Activated CD8-positive, alpha-beta memory T cell treated with anti-CD3 and anti-CD28 coated beads for 4 hours (primary cell): ENCODE results near the gene ZNF385C.
A peak's percentile ranks its signal among the peaks of the same experiment; 100 is the strongest.

Source experiments
- DNase-seq, 2 donors: peaks; one replicate each; pipeline ENCODE4 v3.0.0-alpha.2; 2020; ENCODE audit warnings: low read depth in 2 of 2

Gene ZNF385C

GRCh38 chr17:42124256-42124655 lies 26.0 kb upstream of the ZNF385C start:
- DNase-seq, result no peak

DNA sequence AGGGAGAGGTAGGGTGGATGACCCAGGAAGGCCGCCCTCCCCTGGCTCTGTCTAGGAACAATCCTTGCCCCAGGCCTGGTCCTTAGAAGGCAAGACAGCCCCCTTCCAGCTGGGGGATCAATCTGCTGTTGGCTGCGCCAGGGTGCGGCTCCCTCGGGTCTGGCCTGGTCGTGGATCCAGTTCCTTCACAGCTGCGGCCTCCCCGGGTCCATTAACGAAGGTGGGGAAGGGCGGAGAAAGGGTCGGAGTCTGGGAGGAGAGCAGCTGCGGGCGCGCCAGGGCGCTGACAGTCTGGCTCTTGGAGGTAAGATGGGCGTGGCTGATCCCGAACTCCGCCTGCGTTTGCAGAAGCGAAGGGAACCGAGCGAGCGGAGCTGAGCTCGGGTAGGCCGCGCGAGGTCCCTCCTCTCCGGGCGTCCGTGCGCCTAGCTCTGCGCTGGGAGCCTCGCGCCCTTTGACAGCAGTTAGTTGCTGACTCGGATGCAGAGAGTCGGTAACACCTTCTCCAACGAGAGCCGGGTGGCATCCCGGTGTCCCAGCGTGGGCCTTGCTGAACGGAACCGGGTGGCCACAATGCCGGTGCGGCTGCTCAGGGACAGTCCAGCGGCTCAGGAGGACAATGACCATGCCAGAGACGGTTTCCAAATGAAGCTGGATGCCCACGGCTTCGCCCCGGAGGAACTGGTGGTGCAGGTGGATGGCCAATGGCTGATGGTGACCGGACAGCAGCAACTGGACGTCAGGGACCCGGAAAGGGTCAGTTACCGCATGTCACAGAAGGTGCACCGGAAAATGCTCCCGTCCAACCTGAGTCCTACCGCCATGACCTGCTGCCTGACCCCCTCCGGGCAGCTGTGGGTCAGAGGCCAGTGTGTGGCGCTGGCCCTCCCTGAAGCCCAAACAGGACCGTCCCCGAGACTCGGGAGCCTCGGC lies 24.4 kb upstream of the ZNF385C start, which contains the start of gene HSPB9:
Gene HSPB9 (plus strand): TSS at position 434 of the 933 bp plus-strand sequence. CDS start 47 bp downstream, at position 481.
- no peak for DNase-seq

DNA sequence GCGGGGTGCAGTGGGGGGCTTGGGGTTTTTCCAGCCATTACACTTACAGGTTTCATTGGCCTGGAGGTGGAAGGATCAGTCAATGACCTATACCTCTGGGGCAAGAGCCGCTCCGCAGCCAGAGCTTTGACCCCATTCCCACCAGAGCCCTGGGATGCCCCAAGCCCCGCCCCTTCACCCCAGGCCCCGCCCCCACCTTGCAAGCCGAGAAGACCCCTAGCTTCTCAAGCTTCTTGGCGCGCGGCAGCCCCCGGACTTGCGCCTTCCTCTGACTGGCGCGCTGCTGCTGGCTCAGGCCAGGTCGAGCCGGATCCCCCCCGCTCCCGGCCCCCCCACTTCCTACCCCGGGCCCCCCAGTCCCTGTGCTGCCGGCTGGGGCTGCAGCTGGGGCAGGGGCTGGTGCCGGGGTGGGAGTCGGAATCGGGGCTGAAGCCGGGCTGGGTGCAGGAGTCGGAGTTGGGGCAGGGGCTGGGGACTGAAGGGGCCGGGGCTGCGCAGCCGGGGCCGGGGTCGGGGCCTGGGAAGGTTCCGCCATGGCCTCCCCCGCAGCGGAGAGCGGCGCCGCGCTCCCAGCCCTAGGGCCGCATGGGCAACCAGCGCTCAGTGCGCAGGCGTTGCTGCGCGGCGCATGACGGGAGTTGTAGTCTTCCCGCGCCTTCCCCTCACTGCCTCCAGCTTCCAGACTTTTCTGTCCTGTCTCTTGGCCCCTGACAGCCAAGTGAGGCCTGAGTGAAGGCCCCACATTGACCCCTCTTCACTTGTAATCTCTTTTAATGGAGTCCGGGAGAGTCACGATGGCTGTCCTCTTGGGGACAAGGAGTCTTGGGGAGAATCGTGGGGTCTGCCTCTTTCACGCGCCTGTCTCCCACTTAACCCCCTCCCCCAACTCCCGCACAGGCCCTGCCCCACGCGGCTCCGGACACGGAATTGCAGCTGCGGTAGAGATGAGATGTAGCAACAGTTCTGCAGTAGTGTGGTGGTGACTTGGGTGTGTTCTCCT lies 22.8 kb upstream of the ZNF385C start, which contains the start of gene KAT2A:
Gene KAT2A (minus strand): TSS at position 598 of the 1,000 bp plus-strand sequence. CDS start 63 bp downstream, at position 535.
- DNase-seq, result peak; percentile 54 to 55

DNA sequence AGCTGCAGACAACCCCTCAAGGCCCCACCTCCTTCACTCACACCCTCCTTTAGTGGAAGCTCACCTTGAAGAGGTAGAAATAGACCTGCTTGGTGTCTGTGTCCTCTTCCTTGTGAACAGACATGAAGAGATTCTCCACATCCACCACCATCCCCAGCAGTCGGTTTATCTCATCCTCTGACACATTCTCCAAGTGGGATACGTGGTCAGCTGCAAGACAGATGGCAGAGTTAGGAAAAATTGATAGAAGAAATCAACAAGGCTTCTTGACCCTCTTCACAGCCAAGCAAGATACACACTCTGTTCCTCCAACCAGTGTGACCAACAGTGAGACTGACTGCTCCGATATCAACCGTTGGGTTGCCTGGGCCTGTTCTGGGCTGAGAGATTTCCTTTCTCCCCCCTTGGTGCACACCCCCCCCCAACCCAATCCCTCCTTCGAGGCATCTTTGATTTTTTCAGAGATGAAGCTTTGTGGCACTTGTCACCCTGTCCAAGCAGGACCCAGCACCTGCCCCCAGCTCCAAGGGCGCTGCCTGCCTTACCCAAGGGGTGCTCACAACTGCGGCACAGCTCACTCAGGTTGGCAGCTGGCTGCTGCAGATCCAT lies 22.0 kb upstream of the ZNF385C start:
- no peak for DNase-seq

GRCh38 chr17:42119301-42119700 lies 21.0 kb upstream of the ZNF385C start:
- no peak for DNase-seq

- DNase-seq, result no peak
Observed at GRCh38 chr17:42118545-42118944, 20.3 kb upstream of the ZNF385C start.

- no peak for DNase-seq
Observed at GRCh38 chr17:42118126-42118510, 19.8 kb upstream of the ZNF385C start.

- no peak for DNase-seq
Observed at GRCh38 chr17:42117397-42118125, 19.3 kb upstream of the ZNF385C start.

- peak; percentile 64 to 68 for DNase-seq
Observed at GRCh38 chr17:42116705-42117396, 18.6 kb upstream of the ZNF385C start.

DNA sequence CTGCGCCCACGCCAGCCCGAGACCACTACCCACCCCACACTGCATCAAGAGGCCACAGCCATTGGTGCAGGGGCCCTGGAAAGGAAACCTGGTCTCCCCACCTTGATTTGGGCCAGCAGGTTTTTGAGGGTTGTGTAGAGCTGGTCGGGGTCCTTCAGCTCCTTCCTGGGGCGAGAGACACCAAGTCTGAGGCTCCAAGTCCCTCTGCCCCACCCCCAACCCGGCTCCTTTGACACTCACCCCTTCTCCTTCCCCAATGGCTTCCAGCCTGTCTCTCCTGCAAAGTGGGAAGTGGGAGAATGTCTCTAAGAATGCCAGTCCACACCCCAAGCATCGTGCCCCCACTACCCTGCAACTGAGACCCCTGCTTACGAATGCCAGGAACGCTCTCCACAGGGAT lies 15.8 kb upstream of the ZNF385C start:
- DNase-seq, result no peak

DNA sequence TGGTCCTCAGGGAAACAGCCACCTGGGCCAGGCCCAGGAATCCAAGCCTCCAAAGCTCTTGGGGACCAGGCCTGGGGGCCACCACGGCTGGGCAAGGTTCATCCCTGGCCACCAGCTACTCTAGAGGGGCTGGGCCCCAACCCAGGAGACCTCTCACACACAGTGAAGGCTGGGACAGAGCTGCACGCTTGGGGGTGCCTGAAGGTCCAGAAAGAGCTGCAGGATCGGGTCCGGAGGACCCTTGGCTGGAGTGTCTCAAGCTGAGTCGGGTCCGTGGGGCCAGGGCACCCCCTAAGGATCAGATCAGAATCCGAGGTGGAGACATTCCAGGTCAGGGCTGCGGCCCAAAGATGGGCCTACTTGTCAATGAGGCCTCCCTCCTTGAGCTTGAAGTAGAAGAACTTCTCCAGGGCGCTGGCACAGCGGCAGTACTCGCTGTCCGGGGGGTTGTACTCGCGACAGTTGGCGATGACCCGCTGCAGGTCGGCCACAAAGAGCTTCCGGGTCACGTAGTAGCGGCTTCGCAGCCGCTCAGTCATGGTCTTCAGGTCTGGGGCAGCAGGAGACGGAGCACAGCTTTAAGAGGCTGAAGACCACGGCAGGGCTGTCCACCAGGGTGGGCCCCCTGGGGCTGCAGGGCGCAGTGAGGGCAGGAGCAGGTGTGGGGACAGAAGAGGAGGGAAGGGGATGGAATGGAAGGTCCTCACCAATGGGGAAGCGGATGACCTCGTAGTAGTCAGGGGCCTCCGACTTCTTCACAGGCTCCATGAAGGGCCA lies 15.2 kb upstream of the ZNF385C start:
- no peak for DNase-seq

- DNase-seq, result peak; percentile 53 to 70
Observed at GRCh38 chr17:42112552-42113176, 14.4 kb upstream of the ZNF385C start, which contains the start of gene DHX58. Gene DHX58 (minus strand): TSS chr17:42112714. CDS start chr17:42111892, 822 bp downstream.

GRCh38 chr17:42111871-42112551 lies 13.7 kb upstream of the ZNF385C start:
- DNase-seq, result no peak

GRCh38 chr17:42111265-42111636 lies 13.0 kb upstream of the ZNF385C start:
- DNase-seq, result no peak

DNA sequence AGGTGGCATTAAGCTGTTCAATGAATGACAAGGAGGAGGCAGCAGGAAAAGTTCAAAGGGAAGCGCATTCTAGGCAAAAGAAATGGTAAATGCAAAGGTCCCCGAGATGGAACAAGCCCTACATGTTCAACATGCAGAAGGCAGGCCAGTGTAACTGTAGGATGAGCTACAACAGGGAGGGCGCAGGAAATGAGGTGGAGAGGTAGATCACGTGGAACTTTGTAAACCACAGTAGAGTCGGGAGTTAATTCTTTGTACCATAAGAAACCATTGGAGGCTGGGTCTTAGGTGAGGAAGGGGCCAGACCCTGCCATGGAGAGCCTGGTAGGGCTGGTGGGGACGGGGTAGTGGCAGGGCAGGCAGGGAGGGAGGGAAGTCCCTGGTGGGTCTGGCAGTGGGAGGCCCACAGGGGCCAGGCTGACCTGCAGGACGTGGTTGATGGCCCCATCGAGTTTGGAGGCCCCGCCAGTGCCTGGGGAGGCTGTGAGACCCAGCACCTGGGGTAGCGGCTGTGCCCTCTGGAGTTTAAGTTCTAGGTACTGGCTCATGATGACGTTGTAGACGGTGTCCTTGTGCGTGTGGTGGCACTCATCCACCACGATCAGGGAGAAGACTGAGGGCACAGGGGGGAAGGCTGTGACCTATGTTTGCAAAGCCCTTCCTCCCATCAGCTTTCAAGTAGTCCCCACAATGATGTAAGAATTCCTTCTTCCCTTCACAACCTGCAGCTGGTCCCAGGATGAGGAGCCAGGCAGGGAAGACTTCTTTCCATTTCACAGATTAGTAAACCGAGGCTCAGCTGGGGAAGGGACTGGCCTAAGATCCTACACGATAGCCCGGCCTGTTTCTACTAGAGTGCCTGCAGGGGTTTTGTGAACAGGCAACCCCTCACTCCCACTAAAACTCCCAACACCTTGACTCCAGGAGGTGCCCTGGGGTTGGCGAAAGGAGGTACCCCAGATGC lies 12.3 kb upstream of the ZNF385C start:
- no peak for DNase-seq

DNA sequence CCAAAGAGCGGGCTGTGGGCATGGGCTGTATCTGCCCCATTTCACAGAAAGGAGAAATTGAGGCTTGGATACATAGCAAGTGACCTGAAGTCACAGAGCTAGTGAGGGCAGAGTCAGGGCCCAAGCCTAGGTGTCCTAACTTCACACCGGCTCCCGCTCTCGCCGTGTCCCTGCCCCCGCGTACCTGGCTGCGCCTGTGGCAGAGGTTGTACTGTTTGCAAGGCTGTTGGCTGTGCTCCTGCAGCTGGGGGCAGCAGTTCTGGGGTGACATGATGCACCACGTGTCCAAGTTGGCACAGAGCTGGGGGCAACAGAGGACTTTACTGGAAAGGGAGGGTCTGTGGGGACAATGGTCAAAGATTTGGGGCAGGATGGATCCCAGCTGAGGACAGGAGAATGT lies 10.8 kb upstream of the ZNF385C start:
- no peak for DNase-seq
